HepG2 (cell line): Measurements from ENCODE around the gene UQCRC1. TPM values are rescaled to one million over a fixed set of nuclear protein-coding genes. Genes with fewer than 3 reads are reported as not detected.
A peak's percentile ranks its signal among the peaks of the same experiment; 100 is the strongest.

Experiments
- ARHGAP35 ChIP-seq: sonication (generic); formaldehyde crosslinking; IDR thresholded peaks from 2 replicates; pipeline ENCODE4 v1.9.0; 2022; ENCODE audit warnings: mild to moderate bottlenecking, inconsistent platforms, moderate library complexity, missing genetic modification reagents, borderline replicate concordance
- GPBP1L1 ChIP-seq: sonication (generic); formaldehyde crosslinking; IDR thresholded peaks from 2 replicates; pipeline ENCODE4 v1.5.0; 2020; ENCODE audit warnings: mild to moderate bottlenecking, missing genetic modification reagents
- MTA3 ChIP-seq: sonication (generic); formaldehyde crosslinking; IDR thresholded peaks from 2 replicates; pipeline ENCODE4 v1.4.0; 2020; ENCODE audit warnings: missing genetic modification reagents
- NRL ChIP-seq: sonication (generic); formaldehyde crosslinking; IDR thresholded peaks from 2 replicates; pipeline ENCODE4 v1.5.0; 2020; ENCODE audit warnings: missing genetic modification reagents, mild to moderate bottlenecking, moderate library complexity, borderline replicate concordance
- ZGPAT ChIP-seq: IDR thresholded peaks from 2 replicates; pipeline ENCODE4 v1.6.1; 2016; ENCODE audit warnings: mild to moderate bottlenecking
- ZNF567 ChIP-seq: sonication (generic); formaldehyde crosslinking; IDR thresholded peaks from 2 replicates; pipeline ENCODE4 v1.8.1; 2023; ENCODE audit warnings: mild to moderate bottlenecking, missing genetic modification reagents, borderline replicate concordance
- ZNF687 ChIP-seq: sonication (generic); formaldehyde crosslinking; IDR thresholded peaks from 2 replicates; pipeline ENCODE4 v1.5.1; 2020; ENCODE audit warnings: mild to moderate bottlenecking, missing genetic modification reagents, moderate library complexity
- ZSCAN31 ChIP-seq: sonication (generic); formaldehyde crosslinking; IDR thresholded peaks from 2 replicates; pipeline ENCODE4 v1.5.0; 2020; ENCODE audit warnings: low read depth, mild to moderate bottlenecking, missing genetic modification reagents
- polyA plus RNA-seq, 8 experiments: library from polyadenylated mRNA; depleted of rRNA in 3 of 8; stranded (reverse) in 7 of 8; unstranded in 1 of 8; fragments of >200 nt; fragmentation: Illumina TruSeq in 4 of 8; extraction: Trizol in 4 of 8; gene quantifications; 2 replicates each; pipeline versions ENCODE4 v1.2.1 to v1.2.3, GENCODE V29; 2011 to 2016; ENCODE audit warnings: low read depth in 4 of 8, missing spikeins in 1 of 8, mixed read lengths in 1 of 8; ENCODE audit not compliant: insufficient read depth in 1 of 8
- total RNA-seq, 5 experiments: library from RNA; depleted of rRNA; stranded (reverse); fragments of >200 nt; fragmentation: Illumina TruSeq; extraction: Trizol; gene quantifications; 2 replicates each; pipeline ENCODE4 v1.2.3, GENCODE V29; 2016; ENCODE audit warnings: low read depth in 1 of 5

Gene UQCRC1
- total and polyA plus RNA-seq, 2 of the 13 experiments (the other 11 are each of a cell fraction or from before 2014, with no cell fraction given), result 316 to 680 TPM

- TF ChIP-seq ZNF687 (peak; percentile 51), ZGPAT (CRISPR knock-in tag) (no peak), MTA3 (CRISPR knock-in tag) (no peak), NRL (CRISPR knock-in tag) (no peak), ARHGAP35 (CRISPR knock-in tag) (no peak), GPBP1L1 (CRISPR knock-in tag) (no peak), ZSCAN31 (CRISPR knock-in tag) (no peak), ZNF567 (CRISPR knock-in tag) (no peak)
Measured at GRCh38 chr3:48633743-48634142, 24.3 kb upstream of the UQCRC1 start (continued).
